Loucy (cell line): ENCODE results near the gene ZFHX3.
A peak's percentile ranks its signal among the peaks of the same experiment; 100 is the strongest.

Source experiments
- H2AFZ ChIP-seq: fragments of 200-600 bp; sonication (generic); 2 replicates; pipeline ENCODE4 v1.6.0; 2016; ENCODE audit warnings: antibody characterized with exemption, mild to moderate bottlenecking, low read length, moderate library complexity
- H3F3A ChIP-seq: fragments of 200-600 bp; 2 replicates; pipeline ENCODE4 v1.6.0; 2016; ENCODE audit warnings: antibody characterized with exemption, low read depth, mild to moderate bottlenecking
- H3K27me3 ChIP-seq: fragments of 200-600 bp; sonication (generic); 2 replicates; pipeline ENCODE4 v1.6.1; 2014; ENCODE audit warnings: low read length, mild to moderate bottlenecking; ENCODE audit not compliant: insufficient read depth, poor library complexity, severe bottlenecking
- H3K36me3 ChIP-seq: fragments of 200-600 bp; sonication (generic); 2 replicates; pipeline ENCODE4 v1.6.1; 2016; ENCODE audit warnings: low read length; ENCODE audit not compliant: insufficient read depth
- H3K4me1 ChIP-seq: fragments of 200-600 bp; sonication (generic); 2 replicates; pipeline ENCODE4 v1.5.1; 2014; ENCODE audit warnings: low read length, mild to moderate bottlenecking; ENCODE audit not compliant: insufficient read depth, poor library complexity, severe bottlenecking
- H3K4me2 ChIP-seq: fragments of 200-600 bp; sonication (generic); 2 replicates; pipeline ENCODE4 v1.6.0; 2014; ENCODE audit warnings: antibody characterized with exemption, low read length, low read depth, mild to moderate bottlenecking; ENCODE audit not compliant: poor library complexity, severe bottlenecking
- H3K4me3 ChIP-seq: fragments of 200-600 bp; sonication (generic); 2 replicates; pipeline ENCODE4 v1.5.1; 2014; ENCODE audit warnings: low read length, mild to moderate bottlenecking, mixed read lengths; ENCODE audit not compliant: poor library complexity, severe bottlenecking
- H3K79me2 ChIP-seq: fragments of 200-600 bp; sonication (generic); 2 replicates; pipeline ENCODE4 v1.6.1; 2014; ENCODE audit warnings: low read length; ENCODE audit not compliant: insufficient read depth
- H3K9ac ChIP-seq: fragments of 200-600 bp; sonication (generic); 2 replicates; pipeline ENCODE4 v1.6.0; 2014; ENCODE audit warnings: mild to moderate bottlenecking, low read depth, low read length, moderate library complexity; ENCODE audit not compliant: poor library complexity, severe bottlenecking
- H3K9me2 ChIP-seq: fragments of 200-600 bp; sonication (generic); replicated peaks from 2 replicates; pipeline ENCODE4 v1.6.1; 2016; ENCODE audit warnings: low read depth, low read length, mixed read lengths
- H3K9me3 ChIP-seq: fragments of 200-600 bp; sonication (generic); 2 replicates; pipeline ENCODE4 v1.6.1; 2014; ENCODE audit warnings: mild to moderate bottlenecking, antibody characterized with exemption, low read length, low read depth; ENCODE audit not compliant: insufficient read depth
- H4K20me1 ChIP-seq: fragments of 200-600 bp; sonication (generic); 2 replicates; pipeline ENCODE4 v1.6.0; 2014; ENCODE audit warnings: antibody characterized with exemption, low read length, mild to moderate bottlenecking; ENCODE audit not compliant: insufficient read depth, poor library complexity, severe bottlenecking
- EZH2phosphoT487 ChIP-seq: fragments of 200-600 bp; IDR thresholded peaks from 2 replicates; pipeline ENCODE4 v1.6.1; 2018; ENCODE audit warnings: antibody characterized with exemption, mild to moderate bottlenecking, moderate library complexity, borderline replicate concordance
- TF ChIP-seq, protein P1 (sequence below): fragments of 200-600 bp; sonication (generic); conservative IDR thresholded peaks from 2 replicates; pipeline ENCODE4 v1.5.1; 2014; ENCODE audit warnings: mild to moderate bottlenecking, antibody characterized with exemption, low read length

ZFHX3 gene

DNA sequence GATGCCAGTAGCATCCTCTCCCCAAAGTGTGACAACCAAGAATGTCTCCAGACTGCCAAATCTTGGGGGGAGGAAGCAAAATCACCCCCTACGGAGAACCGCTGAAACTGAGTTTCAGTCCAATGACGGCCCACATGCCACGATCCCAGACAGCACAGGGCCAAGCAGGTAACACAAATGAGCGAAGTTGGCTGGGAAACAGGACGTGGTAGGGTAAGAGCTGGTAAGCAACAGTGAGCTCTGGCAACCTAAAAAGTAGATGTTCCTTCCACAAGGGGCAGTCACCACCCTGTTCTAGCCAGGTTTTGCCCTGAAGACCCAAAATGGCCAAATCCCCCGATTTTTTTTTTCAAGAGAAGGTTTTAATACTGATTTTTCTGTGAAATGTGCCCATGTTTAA lies 25.4 kb downstream of the ZFHX3 start:
- Histone ChIP-seq H3K4me2 (no peak overlapping the region), H3K79me2 (peaks cover 6% of the 10 kb centered on the region; the same call in 1 of the 2 replicates), H2AFZ (no peak overlapping the region), H3K27me3 (no peaks in the 10 kb centered on the region), H3K9me2 (no peaks in the 10 kb centered on the region), H4K20me1 (no peaks in the 10 kb centered on the region), H3K9ac (no peak overlapping the region), H3K9me3 (no peaks in the 10 kb centered on the region), H3K36me3 (no peaks in the 10 kb centered on the region), H3K4me3 (no peak overlapping the region), H3K4me1 (no peaks in the 10 kb centered on the region), H3F3A (no peaks in the 10 kb centered on the region)
- TF ChIP-seq EZH2phosphoT487 = no peak
- TF ChIP-seq, protein P1, sequence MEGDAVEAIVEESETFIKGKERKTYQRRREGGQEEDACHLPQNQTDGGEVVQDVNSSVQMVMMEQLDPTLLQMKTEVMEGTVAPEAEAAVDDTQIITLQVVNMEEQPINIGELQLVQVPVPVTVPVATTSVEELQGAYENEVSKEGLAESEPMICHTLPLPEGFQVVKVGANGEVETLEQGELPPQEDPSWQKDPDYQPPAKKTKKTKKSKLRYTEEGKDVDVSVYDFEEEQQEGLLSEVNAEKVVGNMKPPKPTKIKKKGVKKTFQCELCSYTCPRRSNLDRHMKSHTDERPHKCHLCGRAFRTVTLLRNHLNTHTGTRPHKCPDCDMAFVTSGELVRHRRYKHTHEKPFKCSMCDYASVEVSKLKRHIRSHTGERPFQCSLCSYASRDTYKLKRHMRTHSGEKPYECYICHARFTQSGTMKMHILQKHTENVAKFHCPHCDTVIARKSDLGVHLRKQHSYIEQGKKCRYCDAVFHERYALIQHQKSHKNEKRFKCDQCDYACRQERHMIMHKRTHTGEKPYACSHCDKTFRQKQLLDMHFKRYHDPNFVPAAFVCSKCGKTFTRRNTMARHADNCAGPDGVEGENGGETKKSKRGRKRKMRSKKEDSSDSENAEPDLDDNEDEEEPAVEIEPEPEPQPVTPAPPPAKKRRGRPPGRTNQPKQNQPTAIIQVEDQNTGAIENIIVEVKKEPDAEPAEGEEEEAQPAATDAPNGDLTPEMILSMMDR = peak; percentile 36

DNA sequence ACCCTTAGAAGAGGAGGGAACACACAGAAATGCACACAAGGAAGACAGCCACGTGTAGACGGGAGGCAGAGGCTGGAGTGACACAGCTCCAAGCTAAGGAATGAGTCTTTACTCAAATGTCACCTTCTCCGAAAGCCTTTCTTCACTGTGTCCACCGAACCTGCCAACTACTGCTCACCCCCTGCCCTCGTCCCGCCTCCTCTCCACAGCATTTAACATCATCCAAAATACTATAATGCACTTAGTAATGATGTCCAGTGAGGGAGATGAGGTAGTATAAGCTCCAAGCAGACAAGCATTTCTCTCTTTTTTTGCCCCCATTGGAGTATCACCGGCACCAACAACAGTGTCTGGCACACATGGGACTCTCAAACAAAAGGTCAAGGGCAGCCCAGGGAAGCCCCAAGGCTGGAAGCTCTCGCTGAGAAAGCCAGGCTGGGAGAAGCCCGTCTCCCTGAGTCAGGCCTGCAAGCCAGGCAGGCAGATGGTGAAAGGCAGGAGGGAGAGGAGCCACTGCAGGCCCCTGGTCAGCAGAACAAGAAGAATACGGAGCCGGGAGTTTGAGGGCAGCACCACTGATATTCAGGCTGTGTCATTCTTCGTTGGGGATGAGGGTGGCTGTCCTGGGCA lies 25.9 kb downstream of the ZFHX3 start:
- Histone ChIP-seq H3K4me2 (no peak overlapping the region), H4K20me1 (no peaks in the 10 kb centered on the region), H3K9ac (no peak overlapping the region), H3K36me3 (no peaks in the 10 kb centered on the region), H3K9me3 (no peaks in the 10 kb centered on the region), H3K4me3 (no peak overlapping the region), H3F3A (no peaks in the 10 kb centered on the region), H2AFZ (no peak overlapping the region), H3K79me2 (peaks cover 4% of the 10 kb centered on the region; the same call in 1 of the 2 replicates), H3K9me2 (no peaks in the 10 kb centered on the region), H3K4me1 (no peaks in the 10 kb centered on the region), H3K27me3 (no peaks in the 10 kb centered on the region)
- TF ChIP-seq, protein P1 = no peak
- TF ChIP-seq EZH2phosphoT487 = no peak

DNA sequence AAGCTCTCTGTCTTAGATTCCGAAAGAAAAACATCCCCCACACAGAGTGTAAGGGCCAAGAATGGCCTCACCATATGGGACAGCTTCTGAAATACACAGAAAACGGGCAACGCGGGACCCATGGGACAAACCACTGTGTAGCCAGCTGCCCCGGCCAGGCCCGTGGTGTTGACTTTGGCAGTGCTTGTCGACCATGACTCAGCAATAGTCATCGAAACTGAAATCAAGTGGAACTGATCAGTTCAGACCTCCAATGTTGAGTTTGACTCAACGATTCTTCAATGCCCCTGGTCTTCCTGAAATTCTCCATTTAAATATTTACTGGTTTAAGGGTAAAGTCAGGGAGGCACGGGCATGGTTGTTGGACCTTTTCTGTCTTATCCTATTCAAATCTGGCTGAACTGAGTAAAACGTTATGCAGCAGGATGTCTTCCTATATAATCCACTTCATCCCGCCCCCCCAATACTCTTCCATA lies 27.5 kb downstream of the ZFHX3 start:
- Histone ChIP-seq H3K9ac (no peak overlapping the region), H3K36me3 (no peaks in the 10 kb centered on the region), H4K20me1 (no peaks in the 10 kb centered on the region), H3K9me3 (no peaks in the 10 kb centered on the region), H3K27me3 (no peaks in the 10 kb centered on the region), H2AFZ (no peak overlapping the region), H3K9me2 (no peaks in the 10 kb centered on the region), H3K4me1 (no peaks in the 10 kb centered on the region), H3K4me3 (no peak overlapping the region), H3F3A (no peaks in the 10 kb centered on the region), H3K79me2 (peaks cover 4% of the 10 kb centered on the region; the same call in 1 of the 2 replicates), H3K4me2 (no peak overlapping the region)
- TF ChIP-seq, protein P1 = no peak
- no peak for TF ChIP-seq EZH2phosphoT487
